ENCODE results near the gene DNAJC18.

Gene DNAJC18

GRCh38 chr5:139474890-139475791 lies 35.8 kb upstream of the DNAJC18 start:
- TF ChIP-seq CREB5 (CRISPR knock-in tag; IDR thresholded peaks at IDR 0.05; ENCODE audit: low read depth) (no peak), ZNF70 (CRISPR knock-in tag; IDR thresholded peaks at IDR 0.05) (no peak), ISL1 (CRISPR knock-in tag; IDR thresholded peaks at IDR 0.05) (no peak), CSDC2 (CRISPR knock-in tag; IDR thresholded peaks at IDR 0.05) (no peak), ZFP30 (CRISPR knock-in tag; IDR thresholded peaks at IDR 0.05) (no peak), ESRRG (CRISPR knock-in tag; IDR thresholded peaks at IDR 0.05) (no peak), ZC3H10 (CRISPR knock-in tag; IDR thresholded peaks at IDR 0.05) (no peak), GLIS3 (CRISPR knock-in tag; IDR thresholded peaks at IDR 0.05) (no peak), TOX (CRISPR knock-in tag; IDR thresholded peaks at IDR 0.05; ENCODE audit: borderline replicate concordance) (no peak), OSR1 (CRISPR knock-in tag; IDR thresholded peaks at IDR 0.05) (no peak)
- no peak for ATAC-seq

GRCh38 chr5:139473565-139473964 lies 34.2 kb upstream of the DNAJC18 start:
- TF ChIP-seq RARB (CRISPR knock-in tag; IDR thresholded peaks at IDR 0.05) (no peak), ESRRG (CRISPR knock-in tag; IDR thresholded peaks at IDR 0.05) (no peak), TCF4 (CRISPR knock-in tag; IDR thresholded peaks at IDR 0.05; ENCODE audit: borderline replicate concordance) (no peak), TSHZ2 (CRISPR knock-in tag; IDR thresholded peaks at IDR 0.05) (no peak), ZNF70 (CRISPR knock-in tag; IDR thresholded peaks at IDR 0.05) (no peak), OSR1 (CRISPR knock-in tag; IDR thresholded peaks at IDR 0.05) (no peak), TOX (CRISPR knock-in tag; IDR thresholded peaks at IDR 0.05; ENCODE audit: borderline replicate concordance) (no peak), POU6F1 (CRISPR knock-in tag; IDR thresholded peaks at IDR 0.05; ENCODE audit: borderline replicate concordance, low read depth) (no peak), SNAI2 (CRISPR knock-in tag; IDR thresholded peaks at IDR 0.05) (no peak), GLIS3 (CRISPR knock-in tag; IDR thresholded peaks at IDR 0.05) (no peak), PPARA (CRISPR knock-in tag; IDR thresholded peaks at IDR 0.05; ENCODE audit: borderline replicate concordance) (no peak), ZFP30 (CRISPR knock-in tag; IDR thresholded peaks at IDR 0.05) (no peak), PATZ1 (CRISPR knock-in tag; IDR thresholded peaks at IDR 0.05; ENCODE audit: borderline replicate concordance) (no peak), ZFP3 (CRISPR knock-in tag; IDR thresholded peaks at IDR 0.05) (no peak), ARNTL (CRISPR knock-in tag; IDR thresholded peaks at IDR 0.05; ENCODE audit: borderline replicate concordance, low read depth) (no peak), CREB5 (CRISPR knock-in tag; IDR thresholded peaks at IDR 0.05; ENCODE audit: low read depth) (no peak), BACH2 (CRISPR knock-in tag; IDR thresholded peaks at IDR 0.05; ENCODE audit: borderline replicate concordance) (no peak), CSDC2 (CRISPR knock-in tag; IDR thresholded peaks at IDR 0.05) (no peak), ZNF8 (CRISPR knock-in tag; IDR thresholded peaks at IDR 0.05) (no peak), ZC3H10 (CRISPR knock-in tag; IDR thresholded peaks at IDR 0.05) (no peak)
- ATAC-seq, result peak; percentile 21
